Right atrium auricular region (tissue), 2 donors: ENCODE measurements around the gene ELFN1. TPM values are rescaled to one million over a fixed set of nuclear protein-coding genes. Genes with fewer than 3 reads are reported as not detected.

ENCODE experiments used
- DNase-seq: peaks from one replicate; pipeline ENCODE4 v3.0.0-alpha.2; 2019; ENCODE audit warnings: low spot score
- H3K27ac ChIP-seq, 2 donors: fragments of 200-600 bp; sonication (generic); 1 replicate in 1 of 2; 2 replicates in 1 of 2; pipeline ENCODE4 v1.5.1; 2016 to 2019
- H3K27me3 ChIP-seq, 2 donors: fragments of 200-600 bp; sonication (generic); one replicate each; pipeline versions ENCODE4 v1.5.1 to v1.6.0; 2017 to 2019
- H3K36me3 ChIP-seq: fragments of 200-600 bp; sonication (generic); one replicate; pipeline ENCODE4 v1.5.1; 2016
- H3K4me1 ChIP-seq, 2 donors: fragments of 200-600 bp; sonication (generic); one replicate each; pipeline versions ENCODE4 v1.5.1 to v1.6.0; 2017 to 2019
- H3K4me3 ChIP-seq, 2 donors: fragments of 200-600 bp; sonication (generic); 1 replicate in 1 of 2; 2 replicates in 1 of 2; pipeline ENCODE4 v1.5.1; 2017 to 2019; ENCODE audit warnings: mild to moderate bottlenecking in 1 of 2, moderate library complexity in 1 of 2
- H3K9me3 ChIP-seq, 2 donors: fragments of 200-600 bp; sonication (generic); one replicate each; pipeline ENCODE4 v1.5.1; 2019
- total RNA-seq, 2 donors: library from RNA; depleted of rRNA; stranded (reverse); fragments of >200 nt; gene quantifications; one replicate each; pipeline ENCODE4 v1.1.0, GENCODE V29; 2016
- TF ChIP-seq, protein P1 (sequence below), 2 donors: fragments of 200-600 bp; sonication (generic); IDR thresholded peaks; one replicate each; pipeline ENCODE4 v1.5.1; 2019; ENCODE audit warnings: antibody characterized with exemption in 2 of 2

ELFN1 gene
- total RNA-seq, 2 donors from 2014 or later = 6.5 to 15.3 TPM

DNA sequence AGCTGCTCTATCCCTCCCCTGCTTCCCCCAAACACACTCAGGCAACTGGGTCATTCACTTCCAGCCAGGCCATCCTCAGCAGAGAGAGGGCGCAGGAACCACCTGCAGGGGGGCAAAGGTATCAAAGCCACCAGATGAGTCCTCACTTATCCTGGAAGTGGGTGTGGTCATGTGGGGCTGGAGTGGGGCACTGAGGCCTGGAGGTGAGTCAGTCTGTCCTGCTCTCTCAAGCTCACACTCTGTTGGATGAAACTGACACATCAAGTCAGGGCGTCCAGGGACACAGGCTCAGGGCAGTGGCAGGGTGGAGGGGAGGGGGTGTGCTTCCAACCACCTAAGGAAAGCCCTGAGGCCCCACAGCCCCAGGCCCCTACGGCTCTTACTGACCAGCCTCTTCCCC, 8.0 kb upstream of the ELFN1 start:
- no peak for DNase-seq
- H3K27me3 ChIP-seq = peaks cover 0 to 8% of the 10 kb centered on the region in 2 donors
- TF ChIP-seq, protein P1, sequence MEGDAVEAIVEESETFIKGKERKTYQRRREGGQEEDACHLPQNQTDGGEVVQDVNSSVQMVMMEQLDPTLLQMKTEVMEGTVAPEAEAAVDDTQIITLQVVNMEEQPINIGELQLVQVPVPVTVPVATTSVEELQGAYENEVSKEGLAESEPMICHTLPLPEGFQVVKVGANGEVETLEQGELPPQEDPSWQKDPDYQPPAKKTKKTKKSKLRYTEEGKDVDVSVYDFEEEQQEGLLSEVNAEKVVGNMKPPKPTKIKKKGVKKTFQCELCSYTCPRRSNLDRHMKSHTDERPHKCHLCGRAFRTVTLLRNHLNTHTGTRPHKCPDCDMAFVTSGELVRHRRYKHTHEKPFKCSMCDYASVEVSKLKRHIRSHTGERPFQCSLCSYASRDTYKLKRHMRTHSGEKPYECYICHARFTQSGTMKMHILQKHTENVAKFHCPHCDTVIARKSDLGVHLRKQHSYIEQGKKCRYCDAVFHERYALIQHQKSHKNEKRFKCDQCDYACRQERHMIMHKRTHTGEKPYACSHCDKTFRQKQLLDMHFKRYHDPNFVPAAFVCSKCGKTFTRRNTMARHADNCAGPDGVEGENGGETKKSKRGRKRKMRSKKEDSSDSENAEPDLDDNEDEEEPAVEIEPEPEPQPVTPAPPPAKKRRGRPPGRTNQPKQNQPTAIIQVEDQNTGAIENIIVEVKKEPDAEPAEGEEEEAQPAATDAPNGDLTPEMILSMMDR (IDR thresholded peaks at IDR 0.05) = no peak
- no peaks in the 10 kb centered on the region for H3K9me3 ChIP-seq
- H3K36me3 ChIP-seq = no peaks in the 10 kb centered on the region
- no peak overlapping the region for H3K4me3 ChIP-seq
- H3K4me1 ChIP-seq = peaks cover 0 to 28% of the 10 kb centered on the region in 2 donors
- no peak overlapping the region for H3K27ac ChIP-seq

DNA sequence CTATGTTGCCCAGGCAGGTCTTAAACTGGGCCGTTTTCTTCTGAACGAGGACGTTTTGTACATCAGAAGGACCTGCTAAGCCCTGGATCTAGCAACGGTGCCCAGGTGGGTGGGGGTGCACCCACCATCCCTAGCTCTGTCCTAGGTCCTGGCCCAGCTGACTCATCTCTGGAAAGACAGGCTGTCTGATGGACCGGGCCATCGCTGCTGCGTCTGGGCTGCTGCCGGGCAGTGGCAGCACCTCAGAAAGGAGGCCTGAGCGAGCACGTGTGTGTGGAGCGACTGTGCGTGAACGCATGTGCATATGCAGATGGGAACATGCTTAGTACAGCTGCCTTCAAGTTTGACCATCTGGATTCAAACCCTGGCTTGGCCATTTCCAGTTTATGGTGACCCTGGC, 7.3 kb upstream of the ELFN1 start:
- Histone ChIP-seq H3K9me3 (no peaks in the 10 kb centered on the region), H3K4me3 (no peak overlapping the region), H3K27me3 (peaks cover 0 to 8% of the 10 kb centered on the region in 2 donors), H3K4me1 (peaks cover 0 to 34% of the 10 kb centered on the region in 2 donors), H3K27ac (no peak overlapping the region), H3K36me3 (no peaks in the 10 kb centered on the region)
- no peak for DNase-seq
- TF ChIP-seq, protein P1 (IDR thresholded peaks at IDR 0.05) = no peak

DNA sequence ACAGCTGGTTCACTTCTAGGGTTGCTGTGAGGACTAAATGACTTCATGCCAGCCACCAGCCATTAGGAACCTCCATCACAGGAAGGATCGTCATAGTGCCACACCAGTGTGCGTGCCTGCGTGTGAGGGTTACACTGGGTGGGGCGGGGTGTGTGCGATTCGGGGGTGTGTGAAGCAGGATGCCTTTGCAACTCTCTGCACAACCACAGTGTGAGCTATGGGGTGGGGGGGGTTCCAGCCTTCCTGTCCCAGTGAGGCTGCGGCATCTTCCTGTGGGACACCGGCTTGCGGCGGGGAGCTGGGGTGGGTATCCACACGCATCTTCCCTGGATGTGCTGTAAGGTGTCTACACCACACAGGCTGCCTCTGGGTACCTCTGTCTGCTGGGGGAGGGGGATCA, 6.9 kb upstream of the ELFN1 start:
- H3K27me3 ChIP-seq = peaks cover 0 to 8% of the 10 kb centered on the region in 2 donors
- no peak overlapping the region for H3K4me3 ChIP-seq
- no peaks in the 10 kb centered on the region for H3K9me3 ChIP-seq

DNA sequence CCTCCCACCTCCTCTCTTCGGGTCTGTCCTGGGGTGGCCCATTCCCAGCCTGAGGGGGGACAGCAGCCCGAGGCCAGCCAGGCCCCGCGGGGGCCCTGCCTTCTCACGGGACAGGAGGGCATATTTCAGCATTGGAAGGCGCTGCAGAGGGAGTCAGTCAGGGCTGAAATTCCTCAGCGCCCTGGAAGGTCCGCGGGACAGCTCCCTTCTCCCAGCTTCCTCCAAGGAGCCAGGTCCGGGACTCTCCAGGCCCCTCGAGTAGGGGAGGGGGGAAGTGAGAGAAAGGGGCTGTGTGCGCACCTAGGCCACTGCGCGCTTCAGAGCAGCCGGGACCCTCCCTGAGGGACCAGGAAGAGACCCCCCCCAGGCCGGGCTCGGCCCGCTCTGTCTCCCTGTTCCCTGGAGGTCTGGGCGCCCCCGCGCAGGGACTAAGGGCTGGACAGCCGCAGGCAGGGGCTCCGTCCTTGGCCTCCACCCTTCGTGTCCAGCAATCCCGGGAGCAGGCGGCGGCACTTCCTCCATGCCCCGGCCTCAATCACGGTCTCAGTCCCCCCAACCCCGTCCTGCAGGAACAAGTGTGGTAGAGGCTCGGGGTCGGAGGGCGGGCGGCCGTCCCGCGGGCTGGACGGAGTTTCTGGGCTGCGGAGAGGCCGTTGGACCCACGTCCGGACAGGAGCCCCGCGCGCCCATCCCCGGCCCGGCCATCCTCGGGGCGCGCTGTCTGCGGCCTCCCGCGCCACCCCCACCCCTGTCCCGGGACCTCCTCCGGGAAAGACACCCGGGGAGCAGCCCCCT, 6.0 kb upstream of the ELFN1 start:
- peak overlapping the region in 1 of 2 donors; percentile 76 for H3K27ac ChIP-seq
- peaks cover 0 to 46% of the 10 kb centered on the region in 2 donors for H3K4me1 ChIP-seq
- no peaks in the 10 kb centered on the region for H3K36me3 ChIP-seq
- peaks cover 0 to 8% of the 10 kb centered on the region in 2 donors for H3K27me3 ChIP-seq
- no peak for DNase-seq
- H3K4me3 ChIP-seq = peak overlapping the region; percentile 49 to 66
- no peaks in the 10 kb centered on the region for H3K9me3 ChIP-seq
- TF ChIP-seq, protein P1 (IDR thresholded peaks at IDR 0.05) = no peak

More for the DNA sequence above, 6.9 kb upstream of the ELFN1 start:
- TF ChIP-seq, protein P1 (IDR thresholded peaks at IDR 0.05) = no peak
- no peak for DNase-seq
- Histone ChIP-seq H3K36me3 (no peaks in the 10 kb centered on the region), H3K4me1 (peaks cover 0 to 39% of the 10 kb centered on the region in 2 donors), H3K27ac (no peak overlapping the region)

DNA sequence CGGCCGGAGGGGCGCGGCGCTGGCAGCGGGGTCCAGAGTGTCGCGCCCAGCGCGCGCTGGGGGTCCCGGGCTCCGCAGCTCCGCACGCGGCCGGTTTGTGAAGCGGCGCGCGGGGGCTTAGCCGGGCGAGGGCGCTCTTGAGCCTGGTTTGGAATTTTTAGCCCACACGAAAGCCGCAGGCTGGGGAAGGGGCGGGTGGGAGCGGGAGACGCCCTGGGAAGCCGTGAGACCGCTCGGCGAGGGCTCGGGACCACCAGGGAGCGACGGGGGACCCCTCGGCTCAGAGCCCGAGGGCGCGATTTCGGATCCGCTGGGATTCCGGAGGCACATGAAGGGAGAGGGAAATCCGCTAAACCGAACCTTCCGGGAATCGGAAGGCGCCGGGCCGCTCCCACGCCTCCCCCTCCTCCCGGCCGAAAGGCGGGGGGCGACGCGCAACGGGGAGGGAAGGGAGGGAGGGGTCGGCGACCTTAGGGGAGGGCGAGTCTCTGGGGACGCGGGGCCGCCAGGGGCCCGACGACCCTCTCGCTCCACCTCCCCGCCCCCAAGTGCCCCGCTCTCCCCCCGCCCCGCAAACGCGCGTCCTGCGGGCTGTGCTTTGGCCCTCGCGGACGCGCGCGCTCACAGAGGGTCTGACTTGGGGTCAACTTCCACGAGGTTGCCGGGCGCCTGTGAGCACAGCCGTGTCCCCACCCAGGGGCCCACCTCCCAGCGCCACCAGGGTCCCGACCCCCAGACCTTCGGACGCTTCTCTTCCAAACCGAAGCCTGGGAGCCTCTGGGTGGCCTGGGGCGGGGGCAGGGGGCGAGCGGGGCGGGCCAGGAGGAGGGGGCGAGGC, 5.1 kb upstream of the ELFN1 start:
- Histone ChIP-seq H3K4me1 (peaks cover 0 to 54% of the 10 kb centered on the region in 2 donors), H3K9me3 (no peaks in the 10 kb centered on the region), H3K27ac (peak overlapping the region; percentile 76 to 78), H3K4me3 (peak overlapping the region; percentile 49 to 66), H3K36me3 (no peaks in the 10 kb centered on the region), H3K27me3 (peaks cover 0 to 8% of the 10 kb centered on the region in 2 donors)
- TF ChIP-seq, protein P1 (IDR thresholded peaks at IDR 0.05) = peak; percentile 76 to 93
- no peak for DNase-seq
